Measurements from ENCODE around the gene MGME1. TPM values are rescaled to one million over a fixed set of nuclear protein-coding genes. Genes with fewer than 3 reads are reported as not detected.

Gene MGME1
- total and polyA plus RNA-seq, 9 of the 15 experiments (the other 6 are each of a cell fraction or from before 2014, with no cell fraction given): 13.4 to 45.1 (median 30.6) TPM

DNA sequence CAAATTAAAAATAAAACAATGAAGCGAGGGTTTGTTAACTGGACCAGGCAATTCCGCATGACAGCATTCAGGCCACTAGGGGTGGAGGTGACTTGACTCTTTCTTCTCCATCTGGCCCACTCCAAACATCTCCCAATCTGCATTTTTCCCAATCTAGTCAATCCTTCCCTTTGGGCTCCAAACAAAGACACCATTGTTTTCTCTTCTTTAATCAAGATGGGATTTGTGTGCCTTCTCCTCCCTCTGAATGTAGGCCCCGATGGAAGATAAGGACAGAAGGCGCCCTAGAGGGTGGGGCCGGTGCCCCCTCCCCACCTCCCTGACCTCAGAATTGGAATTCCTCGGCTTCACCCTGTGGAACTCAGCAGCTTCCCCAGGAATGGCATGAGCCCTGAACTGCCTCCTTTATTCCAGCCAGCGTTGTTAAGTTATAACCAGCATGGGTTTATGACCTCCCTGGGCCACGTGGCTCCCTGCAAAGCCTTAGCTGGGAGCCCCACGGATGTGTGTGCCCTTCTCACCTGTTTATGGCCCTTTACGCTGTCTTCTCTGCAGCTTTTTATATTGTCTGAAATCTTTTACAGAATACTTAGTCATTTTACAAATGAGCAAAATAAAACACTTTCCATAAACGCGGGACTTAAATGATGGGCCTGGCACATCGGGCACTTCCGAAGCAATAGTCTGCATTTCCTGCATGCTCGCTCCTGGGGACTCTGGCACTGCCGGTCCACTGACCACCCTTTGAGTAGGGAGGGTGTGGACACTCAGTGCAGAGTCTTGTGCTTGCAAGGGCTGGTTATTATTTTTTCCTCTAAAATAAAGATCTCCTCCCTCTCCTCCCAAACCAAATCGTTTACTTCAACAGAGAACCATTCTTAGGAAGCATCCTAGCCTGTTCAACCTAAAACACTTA is 64.4 kb downstream of the MGME1 start:
- Histone ChIP-seq H3K36me3 (ENCODE audit: control insufficient read depth, insufficient read depth, low read length) (no peaks in the 10 kb centered on the region), H3K9ac (ENCODE audit: insufficient read depth in 1 of 2, low read depth in 2 of 2, low read length in 2 of 2) (no peak overlapping the region), H3K9me1 (ENCODE audit: control insufficient read depth, insufficient read depth, low read length) (no peaks in the 10 kb centered on the region), H4K20me1 (replicated peaks; ENCODE audit: control insufficient read depth, insufficient read depth, low read length) (no peaks in the 10 kb centered on the region), H2AFZ (ENCODE audit: low read depth, low read length) (no peak overlapping the region), H3K79me2 (ENCODE audit: control insufficient read depth, insufficient read depth, low read length) (no peaks in the 10 kb centered on the region), H3K4me3 (no peak overlapping the region), H3K9me3 (replicated peaks; ENCODE audit: control insufficient read depth, insufficient read depth, low read depth, low read length) (no peaks in the 10 kb centered on the region), H3K27ac (ENCODE audit: extremely low read depth, low read depth, low read length) (no peak overlapping the region), H3K27me3 (ENCODE audit: control insufficient read depth in 2 of 2, insufficient read depth in 2 of 2, low read length in 2 of 2) (peaks cover 12 to 42% of the 10 kb centered on the region in 2 experiments; a peak in 4 of 5 replicates), H3K4me2 (ENCODE audit: insufficient read depth, low read length) (no peak overlapping the region), H3K4me1 (replicated peaks in 1 of 2; ENCODE audit: control insufficient read depth in 2 of 2, insufficient read depth in 2 of 2, low read length in 2 of 2) (no peaks in the 10 kb centered on the region)
- POLR2A ChIA-PET: no interaction called here
- CTCF ChIA-PET (ENCODE audit: low intra/inter-chr PET ratio): no interaction called here
- no TSS peak for BruUV-seq (replicated peaks)
- ATAC-seq (no peak), FAIRE-seq (no peak), DNase-seq (ENCODE audit: extremely low read depth in 1 of 4, low spot score in 3 of 4) (no peak)
- WGBS (ENCODE audit: insufficient coverage, low coverage, missing lambda C conversion rate): 10% methylated on average over 15 of the region's 17 CpGs
- in situ Hi-C loops (cut with MboI) (no loop called here), intact Hi-C loops (cut with micrococcal nuclease) (no loop called here)
- TF ChIP-seq, protein P1, sequence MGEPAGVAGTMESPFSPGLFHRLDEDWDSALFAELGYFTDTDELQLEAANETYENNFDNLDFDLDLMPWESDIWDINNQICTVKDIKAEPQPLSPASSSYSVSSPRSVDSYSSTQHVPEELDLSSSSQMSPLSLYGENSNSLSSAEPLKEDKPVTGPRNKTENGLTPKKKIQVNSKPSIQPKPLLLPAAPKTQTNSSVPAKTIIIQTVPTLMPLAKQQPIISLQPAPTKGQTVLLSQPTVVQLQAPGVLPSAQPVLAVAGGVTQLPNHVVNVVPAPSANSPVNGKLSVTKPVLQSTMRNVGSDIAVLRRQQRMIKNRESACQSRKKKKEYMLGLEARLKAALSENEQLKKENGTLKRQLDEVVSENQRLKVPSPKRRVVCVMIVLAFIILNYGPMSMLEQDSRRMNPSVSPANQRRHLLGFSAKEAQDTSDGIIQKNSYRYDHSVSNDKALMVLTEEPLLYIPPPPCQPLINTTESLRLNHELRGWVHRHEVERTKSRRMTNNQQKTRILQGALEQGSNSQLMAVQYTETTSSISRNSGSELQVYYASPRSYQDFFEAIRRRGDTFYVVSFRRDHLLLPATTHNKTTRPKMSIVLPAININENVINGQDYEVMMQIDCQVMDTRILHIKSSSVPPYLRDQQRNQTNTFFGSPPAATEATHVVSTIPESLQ (CRISPR knock-in tag; IDR thresholded peaks at IDR 0.05): no peak
- TF ChIP-seq ZNF121 (CRISPR knock-in tag; conservative IDR thresholded peaks at IDR 0.05) (no peak), PRMT5 (CRISPR knock-in tag; IDR thresholded peaks at IDR 0.05) (no peak), ELF2 (CRISPR knock-in tag; IDR thresholded peaks at IDR 0.05) (no peak), ZNF316 (IDR thresholded peaks at IDR 0.05) (no peak), TCF15 (CRISPR knock-in tag; IDR thresholded peaks at IDR 0.05) (no peak), YBX1 (IDR thresholded peaks at IDR 0.05) (no peak), RREB1 (CRISPR knock-in tag; IDR thresholded peaks at IDR 0.05) (no peak), RHOXF2B (CRISPR knock-in tag; conservative IDR thresholded peaks at IDR 0.05) (no peak), NR3C1 (CRISPR knock-in tag; IDR thresholded peaks at IDR 0.05) (no peak), ZNF436 (CRISPR knock-in tag; IDR thresholded peaks at IDR 0.05) (no peak), GTF2E2 (tag; IDR thresholded peaks at IDR 0.05) (no peak), ZNF134 (CRISPR knock-in tag; conservative IDR thresholded peaks at IDR 0.05) (no peak), SMARCB1 (IDR thresholded peaks at IDR 0.05; ENCODE audit: insufficient read length, low read depth) (no peak)
